HuH-7.5 (cell line): ENCODE results near the gene ZCCHC4.

Experiments used
- DNase-seq: peaks from one replicate; pipeline ENCODE4 v3.0.0; 2011; ENCODE audit warnings: low spot score

Gene ZCCHC4

GRCh38 chr4:25312496-25313200 is at the start of gene ZCCHC4:
Gene ZCCHC4 (plus strand): TSS chr4:25312774. CDS start chr4:25312810, 36 bp downstream.
- peak; percentile 59 for DNase-seq

- no peak for DNase-seq
Observed at GRCh38 chr4:25271866-25272265, 40.7 kb upstream of the ZCCHC4 start.

- no peak for DNase-seq
Observed at GRCh38 chr4:25280210-25280609, 32.4 kb upstream of the ZCCHC4 start.

- peak; percentile 38 for DNase-seq
Observed at GRCh38 chr4:25283948-25284347, 28.6 kb upstream of the ZCCHC4 start.

DNA sequence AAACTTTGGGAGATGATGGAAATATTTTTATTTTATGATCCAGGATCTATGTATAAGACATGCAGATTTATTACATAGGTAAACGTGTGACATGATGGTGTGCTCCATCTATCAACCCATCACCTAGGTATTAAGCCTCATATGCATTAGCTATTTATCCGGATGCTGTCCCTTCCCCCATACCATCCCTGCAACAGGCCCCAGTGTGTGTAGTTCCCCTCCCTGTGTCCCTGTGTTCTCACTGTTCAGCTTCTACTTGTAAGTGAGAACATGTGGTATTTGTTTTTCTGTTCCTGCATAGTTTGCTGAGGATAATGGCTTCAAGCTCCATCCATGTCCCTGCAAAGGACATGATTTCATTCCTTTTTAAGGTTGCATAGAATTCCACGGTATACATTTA is 28.1 kb upstream of the ZCCHC4 start:
- no peak for DNase-seq

DNA sequence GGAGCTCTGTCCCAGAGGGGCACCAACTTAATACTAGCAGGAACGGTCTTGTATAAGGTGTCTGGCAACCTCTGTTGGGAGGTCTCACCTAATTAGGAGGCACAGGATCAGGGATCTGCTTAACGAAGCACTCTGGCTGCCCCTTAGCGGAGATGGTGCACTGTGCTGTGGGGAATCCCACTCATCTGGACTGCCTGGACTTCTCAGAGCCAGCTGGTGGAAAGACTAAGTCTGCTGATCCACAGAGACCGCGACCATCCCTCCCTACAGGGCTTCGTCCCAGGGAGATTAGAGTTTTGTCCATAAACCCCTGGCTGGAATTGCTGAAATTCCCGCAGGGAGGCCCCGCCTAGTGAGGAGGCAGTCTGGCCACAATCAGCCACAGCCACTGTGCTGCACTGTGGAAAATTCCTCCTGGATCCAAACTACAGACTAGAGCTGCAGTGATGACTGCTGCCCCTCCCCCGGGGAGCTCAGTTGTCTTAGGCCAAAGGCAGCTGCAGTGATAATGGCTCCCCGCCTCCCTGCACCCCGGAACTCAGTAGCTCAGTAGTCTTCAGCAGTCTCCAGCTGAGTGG is 22.0 kb upstream of the ZCCHC4 start:
- no peak for DNase-seq

- no peak for DNase-seq
Observed at GRCh38 chr4:25291158-25291733, 21.3 kb upstream of the ZCCHC4 start.

GRCh38 chr4:25297528-25298242 is 14.9 kb upstream of the ZCCHC4 start:
- DNase-seq, result no peak

GRCh38 chr4:25299476-25300203 is 12.9 kb upstream of the ZCCHC4 start:
- DNase-seq, result no peak

GRCh38 chr4:25301471-25301870 is 11.1 kb upstream of the ZCCHC4 start:
- DNase-seq, result no peak

DNA sequence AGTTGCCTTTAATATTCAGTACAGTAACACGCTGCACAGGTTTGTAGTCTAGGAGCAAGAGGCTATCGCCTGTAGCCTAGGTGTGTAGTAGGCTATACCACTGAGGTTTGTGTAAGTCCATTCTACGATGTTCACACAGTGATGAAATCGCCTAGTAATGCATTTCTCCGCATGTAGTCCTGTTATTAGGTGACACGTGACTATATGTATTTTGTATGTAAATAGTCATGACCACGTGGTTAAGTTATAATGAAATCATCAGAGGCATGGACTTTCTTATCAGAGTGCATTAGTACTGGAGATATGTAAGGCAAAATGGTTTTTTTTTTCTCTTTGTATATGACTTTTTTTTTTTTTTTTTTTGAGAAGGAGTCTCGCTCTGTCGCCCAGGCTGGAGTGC is 9.9 kb upstream of the ZCCHC4 start:
- DNase-seq, result no peak

GRCh38 chr4:25303578-25303977 is 9.0 kb upstream of the ZCCHC4 start:
- no peak for DNase-seq

DNA sequence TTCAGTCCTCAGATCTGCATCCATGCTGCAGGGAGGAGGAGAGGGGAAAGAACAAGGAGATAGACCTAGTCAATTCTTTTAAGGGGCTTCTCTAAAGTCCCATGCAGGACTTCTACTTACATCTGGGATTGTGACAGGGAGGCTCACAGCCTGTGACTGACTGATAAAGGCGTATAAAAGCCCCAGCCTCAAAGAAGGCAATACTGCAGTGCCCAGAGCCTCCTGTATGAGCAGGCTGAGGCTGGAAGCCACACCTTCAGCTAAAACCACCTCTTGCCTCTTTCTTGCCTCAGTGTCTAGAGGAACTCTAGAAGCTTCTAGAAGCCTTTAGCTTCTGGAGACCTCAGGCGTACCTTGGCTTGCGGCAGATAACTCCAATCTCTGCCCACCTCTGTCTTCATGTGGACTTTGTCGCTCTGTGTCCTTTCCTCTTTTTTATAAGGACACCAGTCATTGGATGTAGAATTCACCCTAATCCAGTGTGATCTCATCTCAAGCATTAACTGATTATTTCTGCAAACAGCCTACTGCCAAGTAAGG is 6.0 kb upstream of the ZCCHC4 start:
- no peak for DNase-seq

GRCh38 chr4:25307596-25307995 is 5.0 kb upstream of the ZCCHC4 start:
- no peak for DNase-seq

DNA sequence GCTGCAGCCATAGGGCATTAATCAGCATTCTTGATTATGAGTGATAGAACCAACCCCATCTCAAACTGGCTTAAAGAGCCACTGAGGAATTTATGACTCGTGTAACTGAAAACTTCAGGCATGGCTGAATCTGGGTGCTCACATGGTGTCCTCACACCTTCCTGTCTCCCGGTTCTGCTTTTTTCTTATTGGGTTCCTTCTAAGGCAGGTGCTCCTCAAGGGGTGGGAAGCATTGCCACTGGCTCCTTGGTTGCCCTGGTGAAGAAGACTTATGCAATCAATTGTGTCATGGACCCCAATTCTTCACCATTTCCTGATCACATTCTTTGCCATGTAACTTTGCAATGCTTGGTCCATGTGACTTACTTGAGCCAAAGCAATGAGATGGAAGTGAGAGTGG is 4.3 kb upstream of the ZCCHC4 start:
- no peak for DNase-seq

DNA sequence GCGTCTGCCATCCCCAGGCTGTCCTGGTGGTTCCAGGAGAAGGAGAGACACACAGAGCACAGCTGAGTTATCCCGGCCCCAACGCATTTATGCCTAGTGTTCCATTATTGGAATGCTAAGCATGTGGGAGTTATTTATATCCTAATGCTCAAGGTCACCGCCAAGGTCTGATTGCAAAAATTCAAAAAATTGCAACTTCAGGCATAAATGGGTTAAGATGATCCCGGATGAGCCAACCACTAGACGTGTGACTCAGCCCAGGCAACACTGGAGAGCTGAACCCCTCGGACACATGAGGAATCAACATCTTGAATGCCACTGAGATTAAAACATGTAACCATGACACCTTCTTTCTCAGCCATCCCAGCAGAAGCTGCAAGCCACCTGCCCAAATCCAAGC is 3.8 kb upstream of the ZCCHC4 start:
- no peak for DNase-seq

DNA sequence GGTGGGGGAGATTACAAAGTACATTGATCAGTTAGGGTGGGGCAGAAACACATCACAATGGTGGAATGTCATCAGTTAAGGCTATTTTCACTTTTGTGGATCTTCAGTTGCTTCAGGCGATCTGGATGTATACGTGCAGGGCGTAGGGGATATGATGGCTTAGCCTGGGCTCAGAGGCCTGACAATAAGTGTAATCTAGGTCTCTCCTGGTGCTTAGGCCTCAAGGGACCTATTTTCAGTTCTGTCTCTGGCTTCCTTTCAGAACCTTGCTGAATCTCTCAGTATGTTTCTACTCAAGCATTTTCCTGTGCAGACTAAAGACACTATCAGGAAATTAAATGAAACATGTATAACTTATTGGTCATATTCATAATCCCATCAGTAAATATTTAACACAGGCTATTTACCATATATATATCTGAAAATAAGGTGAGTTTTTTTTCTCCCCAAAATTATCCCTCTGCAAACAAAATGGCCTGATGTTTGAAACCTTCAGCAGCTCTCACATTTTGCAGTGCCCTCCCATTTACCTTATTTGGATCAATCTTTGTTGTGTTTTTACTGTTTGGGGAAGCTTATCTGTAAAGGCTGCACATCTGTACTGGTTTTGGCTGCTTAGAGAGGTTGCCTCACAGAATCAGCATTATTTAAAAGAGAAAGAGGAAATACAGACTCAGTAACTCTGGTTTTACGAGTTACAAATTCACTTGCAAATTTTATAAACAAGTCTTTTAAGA is 2.3 kb upstream of the ZCCHC4 start:
- no peak for DNase-seq

GRCh38 chr4:25310803-25311166 is 1.8 kb upstream of the ZCCHC4 start:
- no peak for DNase-seq

- DNase-seq, result no peak
Observed at GRCh38 chr4:25313201-25313895, 774 bp downstream of the ZCCHC4 start.

DNA sequence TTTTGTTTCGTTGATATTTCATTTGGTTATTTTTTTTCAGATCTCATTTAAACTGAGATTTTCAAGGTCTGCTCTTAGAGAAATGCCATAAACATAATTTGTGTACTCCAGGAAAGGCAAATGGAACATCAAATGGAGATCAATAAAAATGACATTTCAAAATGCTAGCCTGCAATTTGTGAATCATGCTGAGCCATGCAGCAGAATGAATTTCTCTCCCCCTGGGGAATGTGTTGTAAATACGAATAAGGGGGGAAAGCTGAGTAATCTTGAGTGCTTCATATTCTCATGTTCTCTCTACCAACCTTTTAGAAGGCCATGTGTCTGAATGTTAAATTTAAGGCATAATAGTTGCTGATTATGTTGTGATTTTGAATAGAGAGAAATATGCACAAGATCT is 7.8 kb downstream of the ZCCHC4 start:
- no peak for DNase-seq

GRCh38 chr4:25320773-25321172 is 8.2 kb downstream of the ZCCHC4 start:
- no peak for DNase-seq
